NB4 (cell line): Measurements from ENCODE around the gene GNA15.
A peak's percentile ranks its signal among the peaks of the same experiment; 100 is the strongest.

Source experiments
- DNase-seq: peaks from one replicate; pipeline ENCODE4 v3.0.0; 2010; ENCODE audit warnings: low read depth
- H3K4me3 ChIP-seq: one replicate; pipeline ENCODE4 v1.5.1; 2011; ENCODE audit warnings: mild to moderate bottlenecking, low read depth, low read length, moderate library complexity
- CTCF ChIP-seq: IDR thresholded peaks from one replicate; pipeline ENCODE4 v1.5.1; 2012; ENCODE audit warnings: low read depth, low read length
- MAX ChIP-seq: IDR thresholded peaks from 2 replicates; pipeline ENCODE4 v1.6.1; 2011; ENCODE audit warnings: low read depth, low read length
- MYC ChIP-seq: IDR thresholded peaks from 2 replicates; pipeline ENCODE4 v1.6.1; 2011; ENCODE audit warnings: low read depth, low read length
- POLR2A ChIP-seq: IDR thresholded peaks from 2 replicates; pipeline ENCODE4 v1.6.1; 2011; ENCODE audit warnings: mild to moderate bottlenecking; ENCODE audit not compliant: insufficient read length; ENCODE audit errors: extremely low read depth

Gene GNA15

GRCh38 chr19:3133793-3134116 is 2.1 kb upstream of the GNA15 start:
- TF ChIP-seq POLR2A (no peak), CTCF (no peak), MAX (no peak), MYC (no peak)
- H3K4me3 ChIP-seq: no peak overlapping the region
- no peak for DNase-seq

- H3K4me3 ChIP-seq: peak overlapping the region; percentile 80
- TF ChIP-seq MAX: no peak
- TF ChIP-seq CTCF: no peak
- TF ChIP-seq POLR2A: no peak
- TF ChIP-seq MYC: no peak
- no peak for DNase-seq
These were observed 837 bp downstream of the GNA15 start for GRCh38 chr19:3136684-3137055.

- TF ChIP-seq CTCF (no peak), POLR2A (no peak), MAX (no peak), MYC (no peak)
- H3K4me3 ChIP-seq: peak overlapping the region; percentile 80
- DNase-seq: peak; percentile 43
These were observed 1.3 kb downstream of the GNA15 start for GRCh38 chr19:3137119-3137518.

- H3K4me3 ChIP-seq: peak overlapping the region; percentile 80
- DNase-seq: no peak
- no peak for TF ChIP-seq POLR2A
- no peak for TF ChIP-seq MYC
- no peak for TF ChIP-seq CTCF
- TF ChIP-seq MAX: no peak
These were observed 2.4 kb downstream of the GNA15 start for GRCh38 chr19:3138268-3138667.

- DNase-seq: peak; percentile 48
- no peak for TF ChIP-seq MAX
- no peak for TF ChIP-seq MYC
- TF ChIP-seq POLR2A: no peak
- no peak for TF ChIP-seq CTCF
- H3K4me3 ChIP-seq: no peak overlapping the region
These were observed 4.8 kb downstream of the GNA15 start for GRCh38 chr19:3140667-3141038.

GRCh38 chr19:3142292-3142670 is 6.4 kb downstream of the GNA15 start:
- H3K4me3 ChIP-seq: no peak overlapping the region
- DNase-seq: peak; percentile 65
- TF ChIP-seq POLR2A (no peak), MAX (no peak), MYC (no peak), CTCF (no peak)
